Neuronal stem cell (in vitro differentiated cells): Measurements from ENCODE around the gene PTPRD.

Experiments used
- DNase-seq: peaks from one replicate; pipeline ENCODE4 v3.0.0-alpha.2; 2013; ENCODE audit warnings: low spot score
- H2AFZ ChIP-seq: one replicate; pipeline ENCODE4 v1.6.1; 2013; ENCODE audit warnings: mild to moderate bottlenecking, low read length, inconsistent platforms
- H2AK5ac ChIP-seq: 2 replicates; pipeline ENCODE4 v1.6.1; 2013; ENCODE audit warnings: low read depth, mild to moderate bottlenecking, inconsistent platforms, low read length, moderate library complexity, mixed read lengths
- H2BK120ac ChIP-seq: 2 replicates; pipeline ENCODE4 v1.6.1; 2013; ENCODE audit warnings: low read depth, mild to moderate bottlenecking, inconsistent platforms, low read length, moderate library complexity, mixed read lengths
- H2BK12ac ChIP-seq: one replicate; pipeline ENCODE4 v1.6.1; 2013; ENCODE audit warnings: low read length, inconsistent platforms
- H2BK15ac ChIP-seq: 2 replicates; pipeline ENCODE4 v1.6.1; 2013; ENCODE audit warnings: mild to moderate bottlenecking, low read length, inconsistent platforms, mixed read lengths
- H2BK5ac ChIP-seq: one replicate; pipeline ENCODE4 v1.6.1; 2013; ENCODE audit warnings: inconsistent platforms, mild to moderate bottlenecking, low read length, moderate library complexity
- H3K14ac ChIP-seq: one replicate; pipeline ENCODE4 v1.6.1; 2013; ENCODE audit warnings: low read length, inconsistent platforms
- H3K18ac ChIP-seq: 2 replicates; pipeline ENCODE4 v1.6.1; 2013; ENCODE audit warnings: low read length, inconsistent platforms
- H3K23ac ChIP-seq: 2 replicates; pipeline ENCODE4 v1.6.1; 2013; ENCODE audit warnings: low read depth, mild to moderate bottlenecking, mixed read lengths, low read length, inconsistent platforms; ENCODE audit not compliant: poor library complexity
- H3K27ac ChIP-seq: replicated peaks from 3 replicates; pipeline ENCODE4 v1.5.1; 2013; ENCODE audit warnings: low read length, inconsistent platforms
- H3K27me3 ChIP-seq, 3 experiments: 2 replicates each; pipeline ENCODE4 v1.6.1; 2013; ENCODE audit warnings: low read length in 3 of 3, mild to moderate bottlenecking in 2 of 3, inconsistent platforms in 1 of 3, low read depth in 1 of 3, mixed read lengths in 1 of 3, moderate library complexity in 1 of 3; ENCODE audit not compliant: control insufficient read depth in 3 of 3, insufficient read depth in 3 of 3
- H3K36me3 ChIP-seq, 2 donors: replicated peaks in 1 of 2; 2 replicates each; pipeline ENCODE4 v1.6.1; 2013; ENCODE audit warnings: low read length in 2 of 2; ENCODE audit not compliant: control insufficient read depth in 2 of 2, insufficient read depth in 2 of 2
- H3K4ac ChIP-seq: 2 replicates; pipeline ENCODE4 v1.6.1; 2013; ENCODE audit warnings: inconsistent platforms, mild to moderate bottlenecking, low read length, moderate library complexity
- H3K4me1 ChIP-seq, 2 donors: 1 replicate in 1 of 2; 2 replicates in 1 of 2; pipeline ENCODE4 v1.6.1; 2013; ENCODE audit warnings: low read length in 2 of 2, low read depth in 1 of 2; ENCODE audit not compliant: control insufficient read depth in 2 of 2, insufficient read depth in 1 of 2
- H3K4me2 ChIP-seq: one replicate; pipeline ENCODE4 v1.6.1; 2013; ENCODE audit warnings: mild to moderate bottlenecking, low read length, inconsistent platforms; ENCODE audit not compliant: insufficient read depth, poor library complexity, severe bottlenecking
- H3K4me3 ChIP-seq, 2 donors: 2 replicates each; pipeline ENCODE4 v1.5.1; 2013; ENCODE audit warnings: low read length in 2 of 2, mild to moderate bottlenecking in 2 of 2, inconsistent platforms in 1 of 2, moderate library complexity in 1 of 2
- H3K79me1 ChIP-seq: one replicate; pipeline ENCODE4 v1.6.1; 2013; ENCODE audit warnings: low read depth, mild to moderate bottlenecking, inconsistent platforms, low read length, moderate library complexity
- H3K9ac ChIP-seq: one replicate; pipeline ENCODE4 v1.6.1; 2013; ENCODE audit warnings: mild to moderate bottlenecking, low read depth, low read length, inconsistent platforms; ENCODE audit not compliant: poor library complexity
- H3K9me3 ChIP-seq, 2 donors: replicated peaks in 1 of 2; 2 replicates each; pipeline versions ENCODE3 to v1.6.1; 2013; ENCODE audit warnings: low read length in 2 of 2, mild to moderate bottlenecking in 2 of 2, inconsistent platforms in 1 of 2, low read depth in 1 of 2, mixed read lengths in 1 of 2, moderate library complexity in 1 of 2; ENCODE audit not compliant: control insufficient read depth in 2 of 2, insufficient read depth in 1 of 2
- H4K8ac ChIP-seq: one replicate; pipeline ENCODE4 v1.6.1; 2013; ENCODE audit warnings: low read depth, mild to moderate bottlenecking, inconsistent platforms, low read length, moderate library complexity
- H4K91ac ChIP-seq: one replicate; pipeline ENCODE4 v1.6.1; 2013; ENCODE audit warnings: low read length, low read depth, mild to moderate bottlenecking, inconsistent platforms; ENCODE audit not compliant: poor library complexity
- WGBS, 2 donors: extraction: QIAGEN DNeasy Blood & Tissue Kit; methylation state at CpG; one replicate each; pipeline ENCODE4 v1.1.7; 2013; ENCODE audit warnings: missing lambda C conversion rate in 2 of 2, mixed read lengths in 1 of 2; ENCODE audit not compliant: insufficient read length in 2 of 2, insufficient replicate concordance in 1 of 2; ENCODE audit errors: extremely low coverage in 2 of 2; 5-methylcytosine and 5-hydroxymethylcytosine counted together

The PTPRD gene

DNA sequence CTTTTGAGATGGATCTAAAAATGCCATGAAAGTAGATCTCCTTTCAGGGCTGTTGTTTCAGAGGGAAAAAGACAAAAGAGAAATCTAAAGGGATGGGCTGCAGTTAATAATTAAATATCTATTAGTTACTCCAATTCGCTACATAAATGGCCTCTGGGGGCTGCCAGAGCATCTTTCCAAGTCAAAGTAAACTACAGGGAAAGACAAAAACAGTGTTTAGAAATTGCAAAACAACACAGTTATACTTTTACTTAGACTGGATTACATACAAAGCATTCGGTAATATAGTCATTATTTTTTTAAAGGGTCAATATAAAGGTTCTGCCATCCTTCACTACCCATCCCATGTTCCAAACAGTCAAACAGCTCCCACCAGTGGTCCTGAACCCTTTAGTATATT, 1959.7 kb downstream of the PTPRD start:
- Histone ChIP-seq H3K36me3 (no peaks in the 10 kb centered on the region), H3K27me3 (no peaks in the 10 kb centered on the region), H2BK5ac (no peak overlapping the region), H3K27ac (no peak overlapping the region), H2BK12ac (no peak overlapping the region), H2AK5ac (no peak overlapping the region), H3K4me2 (no peak overlapping the region), H3K79me1 (no peaks in the 10 kb centered on the region), H3K9ac (no peak overlapping the region), H3K4me1 (peaks cover 4 to 12% of the 10 kb centered on the region in 2 donors), H3K23ac (no peak overlapping the region), H4K91ac (no peak overlapping the region), H3K9me3 (no peaks in the 10 kb centered on the region), H3K4ac (no peak overlapping the region), H3K4me3 (no peak overlapping the region), H3K18ac (no peak overlapping the region), H4K8ac (no peak overlapping the region), H2BK120ac (no peak overlapping the region), H2AFZ (no peak overlapping the region), H2BK15ac (no peak overlapping the region), H3K14ac (no peak overlapping the region)
- no CpG with 5 or more reads among the region's 2 CpGs for WGBS, 2 donors
- no peak for DNase-seq

DNA sequence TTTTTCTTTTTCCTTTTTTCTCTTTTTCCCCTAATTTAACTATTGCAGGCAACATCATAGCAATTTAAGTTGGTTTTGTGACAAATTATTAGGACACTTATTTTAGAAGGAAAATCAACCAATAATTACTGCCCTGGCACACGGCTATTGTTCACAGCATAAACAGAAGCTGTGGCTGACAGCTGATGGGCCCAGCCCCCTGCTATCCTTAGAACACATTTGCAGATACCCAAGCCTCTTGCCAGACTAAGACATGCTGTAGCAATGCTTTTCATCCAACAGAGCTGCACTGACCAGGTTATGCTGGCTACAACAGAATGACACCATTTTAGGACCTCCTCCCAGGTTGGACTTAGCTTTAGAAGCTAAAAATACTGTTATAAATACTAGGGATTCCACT, 1960.5 kb downstream of the PTPRD start:
- Histone ChIP-seq H3K23ac (no peak overlapping the region), H3K18ac (no peak overlapping the region), H3K4ac (no peak overlapping the region), H2BK5ac (no peak overlapping the region), H3K4me2 (no peak overlapping the region), H3K9me3 (no peaks in the 10 kb centered on the region), H3K4me1 (peaks cover 4 to 12% of the 10 kb centered on the region in 2 donors), H3K27me3 (no peaks in the 10 kb centered on the region), H2BK120ac (no peak overlapping the region), H2BK12ac (no peak overlapping the region), H4K91ac (no peak overlapping the region), H4K8ac (no peak overlapping the region), H3K4me3 (no peak overlapping the region), H3K27ac (no peak overlapping the region), H2AFZ (no peak overlapping the region), H3K36me3 (no peaks in the 10 kb centered on the region), H2BK15ac (no peak overlapping the region), H2AK5ac (no peak overlapping the region), H3K14ac (no peak overlapping the region), H3K9ac (no peak overlapping the region), H3K79me1 (peaks cover 1% of the 10 kb centered on the region)
- no peak for DNase-seq
- no CpG with 5 or more reads among the region's 1 CpG for WGBS, 2 donors

DNA sequence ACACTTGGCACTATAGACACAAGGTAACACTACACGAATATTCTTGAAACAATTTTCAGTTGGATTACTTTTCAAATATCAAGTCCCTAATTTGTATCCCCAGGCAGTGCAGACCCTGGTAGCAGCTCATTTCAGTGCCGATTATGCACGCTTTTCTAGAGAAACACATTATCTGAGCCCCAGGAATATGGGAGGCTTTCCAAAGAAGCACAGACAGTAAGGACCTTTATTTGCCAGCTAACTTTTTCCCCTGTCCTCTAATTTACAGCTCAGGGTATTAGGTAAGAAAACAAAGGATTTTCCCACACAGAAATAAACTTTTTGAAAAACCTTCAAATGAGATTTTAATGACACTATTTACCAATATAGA, 1961.0 kb downstream of the PTPRD start:
- Histone ChIP-seq H3K4me1 (peaks cover 4 to 12% of the 10 kb centered on the region in 2 donors), H3K27me3 (no peaks in the 10 kb centered on the region), H2BK120ac (no peak overlapping the region), H3K9me3 (no peaks in the 10 kb centered on the region), H3K27ac (no peak overlapping the region), H4K8ac (no peak overlapping the region), H2AFZ (no peak overlapping the region), H4K91ac (no peak overlapping the region), H2AK5ac (no peak overlapping the region), H3K4me3 (no peak overlapping the region), H3K9ac (no peak overlapping the region), H3K36me3 (no peaks in the 10 kb centered on the region), H3K14ac (no peak overlapping the region), H2BK12ac (no peak overlapping the region), H3K4me2 (no peak overlapping the region), H3K4ac (no peak overlapping the region), H3K79me1 (peaks cover 1% of the 10 kb centered on the region), H2BK15ac (no peak overlapping the region), H3K23ac (no peak overlapping the region), H3K18ac (no peak overlapping the region), H2BK5ac (no peak overlapping the region)
- WGBS, 2 donors = no CpG with 5 or more reads among the region's 3 CpGs
- DNase-seq = no peak

DNA sequence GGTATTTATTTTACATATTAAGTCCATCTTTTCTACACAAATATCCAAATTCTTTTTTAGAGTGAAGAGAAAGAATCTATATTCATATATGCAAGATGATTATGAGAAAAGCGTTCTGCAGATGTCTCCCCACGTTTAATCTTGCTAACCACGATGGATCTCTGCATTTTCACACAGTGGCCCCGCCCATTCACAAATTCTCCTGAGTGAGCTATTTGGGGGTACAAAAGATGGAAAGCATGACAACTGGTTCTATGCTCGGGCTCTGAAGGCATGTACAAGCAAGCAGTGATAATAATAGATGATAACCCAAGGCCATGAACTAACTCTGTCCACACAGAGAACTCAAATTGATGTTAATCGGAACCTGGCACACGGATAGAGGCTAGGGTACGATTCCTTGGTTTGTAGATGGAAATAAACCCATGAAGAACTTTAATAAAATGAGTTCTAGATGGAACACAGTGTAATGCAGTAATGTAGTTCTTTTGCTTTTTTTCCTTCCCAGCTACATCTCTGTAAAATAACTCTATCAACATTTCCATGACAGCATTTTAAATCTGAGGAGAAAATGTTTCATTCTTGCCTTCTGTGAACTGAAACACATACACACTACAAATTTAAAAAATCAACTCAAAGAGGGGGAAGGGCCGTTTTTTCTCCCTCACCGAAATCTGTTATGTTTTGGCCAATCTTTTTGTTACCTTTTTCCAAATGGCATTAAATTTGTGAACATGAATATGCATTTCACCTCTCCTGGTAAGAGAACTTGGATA, 1961.5 kb downstream of the PTPRD start:
- Histone ChIP-seq H2AFZ (no peak overlapping the region), H3K14ac (no peak overlapping the region), H2BK15ac (no peak overlapping the region), H3K18ac (no peak overlapping the region), H3K27ac (no peak overlapping the region), H2BK12ac (no peak overlapping the region), H3K4me1 (peaks cover 4 to 12% of the 10 kb centered on the region in 2 donors), H3K36me3 (no peaks in the 10 kb centered on the region), H2AK5ac (no peak overlapping the region), H3K4ac (no peak overlapping the region), H2BK120ac (no peak overlapping the region), H2BK5ac (no peak overlapping the region), H4K8ac (no peak overlapping the region), H3K4me2 (no peak overlapping the region), H3K9me3 (no peaks in the 10 kb centered on the region), H3K9ac (no peak overlapping the region), H3K79me1 (peaks cover 1% of the 10 kb centered on the region), H3K23ac (no peak overlapping the region), H3K4me3 (no peak overlapping the region), H4K91ac (no peak overlapping the region), H3K27me3 (no peaks in the 10 kb centered on the region)
- WGBS, 2 donors = no CpG with 5 or more reads among the region's 10 CpGs
- no peak for DNase-seq
